Kidney (tissue), 14 donors: Measurements from ENCODE around the gene ACMSD. TPM values are rescaled to one million over a fixed set of nuclear protein-coding genes. Genes with fewer than 3 reads are reported as not detected.
"Not testable (repeated sequence)": the region's sequence is repeated elsewhere in the genome, so short reads cannot be mapped to it uniquely, and the experiment has no call there.

Experiments used
- DNase-seq, 5 donors: peaks; one replicate each; pipeline ENCODE4 v3.0.0-alpha.2; 2013 to 2020
- FAIRE-seq: peaks from 2 replicates; lab custom pipeline; 2012; peaks lifted over from hg19 to GRCh38; lab: Jason Lieb, UNC
- H3K27ac ChIP-seq, 2 donors: one replicate each; pipeline ENCODE4 v1.7.0; 2013; ENCODE audit warnings: low read depth in 2 of 2, low read length in 2 of 2, inconsistent platforms in 1 of 2
- H3K27me3 ChIP-seq: one replicate; pipeline ENCODE4 v1.7.1; 2013; ENCODE audit warnings: low read length, inconsistent platforms; ENCODE audit not compliant: control insufficient read depth, insufficient read depth
- H3K36me3 ChIP-seq, 3 donors: one replicate each; pipeline versions ENCODE4 v1.7.0 to v1.7.1; 2013; ENCODE audit warnings: low read length in 3 of 3, control low read depth in 1 of 3, inconsistent platforms in 1 of 3; ENCODE audit not compliant: insufficient read depth in 3 of 3, control insufficient read depth in 2 of 3
- H3K4me1 ChIP-seq, 3 donors: one replicate each; pipeline versions ENCODE4 v1.7.0 to v1.7.1; 2013; ENCODE audit warnings: low read length in 3 of 3, inconsistent platforms in 1 of 3, low read depth in 1 of 3; ENCODE audit not compliant: control insufficient read depth in 2 of 3, insufficient read depth in 2 of 3
- H3K4me3 ChIP-seq, 3 donors: one replicate each; pipeline versions ENCODE4 v1.7.0 to v1.8.1; 2013; ENCODE audit warnings: low read length in 3 of 3, control low read depth in 1 of 3, inconsistent platforms in 1 of 3
- H3K9ac ChIP-seq, 3 donors: one replicate each; pipeline versions ENCODE4 v1.7.0 to v1.7.1; 2013; ENCODE audit warnings: low read length in 3 of 3, control low read depth in 1 of 3, inconsistent platforms in 1 of 3
- H3K9me3 ChIP-seq, 3 donors: one replicate each; pipeline versions ENCODE4 v1.7.0 to v1.7.1; 2013; ENCODE audit warnings: low read length in 3 of 3, control low read depth in 1 of 3, inconsistent platforms in 1 of 3; ENCODE audit not compliant: control insufficient read depth in 2 of 3, insufficient read depth in 1 of 3
- CTCF ChIP-seq: IDR thresholded peaks from 3 replicates; pipeline ENCODE4 v1.5.1; 2012; ENCODE audit warnings: mild to moderate bottlenecking, moderate library complexity, borderline replicate concordance; ENCODE audit not compliant: insufficient read depth; ENCODE audit errors: extremely low read depth
- intact Hi-C: fragments of 100-400 bp; cut with DNase I; formaldehyde crosslinking; loops from one replicate; pipeline ENCODE4 v1.11.1; 2022
- polyA plus RNA-seq: library from polyadenylated mRNA; stranded (reverse); fragments of 350-450 nt; fragmentation: Illumina TruSeq; extraction: RNeasy Lipid Tissue Mini Kit (QIAGEN cat#74804); gene quantifications from one replicate; pipeline ENCODE4 v1.2.3, GENCODE V29; 2014; ENCODE audit warnings: low read depth, low replicate concordance; ENCODE audit not compliant: insufficient read depth
- total RNA-seq: library from RNA; stranded (reverse); fragmentation: NEBNext Ultra II Directional; extraction: Animal tissue kit (Norgen Biotek cat#: 25700); gene quantifications from one replicate; pipeline ENCODE4 v1.2.1, GENCODE V29; 2021
- donor health status: control.
- donor health status: control.
- donor health status: control.
- donor health status: control.
- donor health status: control.
- donor health status: DM: yes; HTN: yes; CAD: no.
- donor health status: Normal renal cell carcinoma (clear cell type).

Gene ACMSD
- total and polyA plus RNA-seq, 2 donors from 2014 or later: 44.0 to 152 TPM

GRCh38 chr2:134906726-134907125 is 68.3 kb downstream of the ACMSD start:
- Histone ChIP-seq H3K27me3 (no peaks in the 10 kb centered on the region), H3K27ac (no peak overlapping the region), H3K36me3 (no peaks in the 10 kb centered on the region), H3K9ac (no peak overlapping the region), H3K9me3 (no peaks in the 10 kb centered on the region), H3K4me1 (no peaks in the 10 kb centered on the region), H3K4me3 (no peak overlapping the region)
- TF ChIP-seq CTCF: no peak
- no peak for DNase-seq
- no peak for FAIRE-seq
- intact Hi-C loops: no loop called here

GRCh38 chr2:134907441-134908116 is 69.2 kb downstream of the ACMSD start:
- FAIRE-seq, intact Hi-C loops, H3K4me1 ChIP-seq, H3K4me3 ChIP-seq, H3K36me3 ChIP-seq, H3K27me3 ChIP-seq, H3K9ac ChIP-seq, H3K27ac ChIP-seq, H3K9me3 ChIP-seq, DNase-seq: not testable (repeated sequence)

GRCh38 chr2:134910763-134911399 is 72.5 kb downstream of the ACMSD start:
- intact Hi-C loops: no loop called here
- no peak overlapping the region for H3K4me3 ChIP-seq
- no peaks in the 10 kb centered on the region for H3K36me3 ChIP-seq
- no peak overlapping the region for H3K9ac ChIP-seq
- no peaks in the 10 kb centered on the region for H3K27me3 ChIP-seq
- no peak for TF ChIP-seq CTCF
- DNase-seq: no peak
- H3K9me3 ChIP-seq: no peaks in the 10 kb centered on the region
- no peak overlapping the region for H3K27ac ChIP-seq
- no peak for FAIRE-seq
- H3K4me1 ChIP-seq: no peaks in the 10 kb centered on the region

- no peak for FAIRE-seq
- H3K4me3 ChIP-seq: no peak overlapping the region
- no peak for TF ChIP-seq CTCF
- H3K27me3 ChIP-seq: no peaks in the 10 kb centered on the region
- H3K27ac ChIP-seq: no peak overlapping the region
- no peak overlapping the region for H3K9ac ChIP-seq
- H3K36me3 ChIP-seq: no peaks in the 10 kb centered on the region
- no peaks in the 10 kb centered on the region for H3K9me3 ChIP-seq
- intact Hi-C loops: no loop called here
- H3K4me1 ChIP-seq: no peaks in the 10 kb centered on the region
- DNase-seq: no peak
These were observed 73.0 kb downstream of the ACMSD start for GRCh38 chr2:134911400-134911785.
